Mesangial cell (primary cell): ENCODE results near the gene DEPDC7. TPM values are rescaled to one million over a fixed set of nuclear protein-coding genes. Genes with fewer than 3 reads are reported as not detected.

Source experiments
- total RNA-seq: library from RNA; depleted of rRNA; stranded (reverse); fragments of >200 nt; gene quantifications from 2 replicates; pipeline ENCODE4 v1.2.3, GENCODE V29; 2015

The DEPDC7 gene
- total RNA-seq, result 1.9 and 2.3 TPM in 2 replicates

DNA sequence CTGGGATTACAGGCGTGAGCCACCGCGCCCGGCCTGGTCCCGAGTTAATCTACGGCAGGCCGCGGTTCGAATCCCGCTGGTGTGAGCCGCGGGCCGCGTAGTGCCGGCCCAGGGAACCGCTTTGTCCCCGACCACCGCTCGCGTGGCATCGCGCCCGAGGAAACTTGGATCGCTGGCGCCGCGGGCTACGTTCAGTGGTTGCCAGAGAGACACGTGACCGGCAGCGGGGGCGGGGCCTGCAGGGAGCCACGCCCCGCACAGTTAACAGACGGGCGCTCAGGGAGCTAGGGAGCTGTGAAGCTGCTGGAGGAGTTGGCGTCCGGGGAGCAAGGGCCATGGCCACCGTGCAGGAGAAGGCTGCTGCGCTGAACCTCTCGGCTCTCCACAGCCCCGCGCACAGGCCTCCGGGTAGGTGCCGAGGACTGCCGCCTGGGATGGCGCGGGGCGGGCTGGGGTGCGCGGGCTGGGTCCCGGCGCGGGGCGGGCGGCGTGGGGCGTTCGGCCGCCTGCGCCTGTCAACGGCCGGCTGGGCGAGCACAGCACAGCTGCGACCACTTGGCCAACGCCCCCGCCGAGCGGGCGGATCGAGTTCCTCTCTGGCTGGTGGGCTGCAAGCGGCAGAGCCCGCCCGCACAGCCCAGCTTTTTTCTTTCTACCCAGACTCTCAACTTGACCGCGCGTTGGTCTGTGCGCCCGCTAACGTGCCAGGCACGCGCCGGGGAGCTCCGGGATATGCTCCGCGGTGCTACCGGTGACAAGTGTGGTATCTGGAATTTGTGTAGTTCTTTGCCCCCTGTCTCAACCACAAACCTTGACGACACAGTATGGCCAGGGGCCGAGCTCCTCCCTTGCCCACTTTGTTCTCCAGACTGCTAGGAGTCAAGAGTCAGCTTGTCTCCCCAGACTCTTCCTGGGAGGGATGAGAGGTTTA, at the start of gene DEPDC7:
DEPDC7 (plus strand) TSS at position 258 of the 931 bp plus-strand sequence; CDS start at position 336, 78 bp downstream.

DNA sequence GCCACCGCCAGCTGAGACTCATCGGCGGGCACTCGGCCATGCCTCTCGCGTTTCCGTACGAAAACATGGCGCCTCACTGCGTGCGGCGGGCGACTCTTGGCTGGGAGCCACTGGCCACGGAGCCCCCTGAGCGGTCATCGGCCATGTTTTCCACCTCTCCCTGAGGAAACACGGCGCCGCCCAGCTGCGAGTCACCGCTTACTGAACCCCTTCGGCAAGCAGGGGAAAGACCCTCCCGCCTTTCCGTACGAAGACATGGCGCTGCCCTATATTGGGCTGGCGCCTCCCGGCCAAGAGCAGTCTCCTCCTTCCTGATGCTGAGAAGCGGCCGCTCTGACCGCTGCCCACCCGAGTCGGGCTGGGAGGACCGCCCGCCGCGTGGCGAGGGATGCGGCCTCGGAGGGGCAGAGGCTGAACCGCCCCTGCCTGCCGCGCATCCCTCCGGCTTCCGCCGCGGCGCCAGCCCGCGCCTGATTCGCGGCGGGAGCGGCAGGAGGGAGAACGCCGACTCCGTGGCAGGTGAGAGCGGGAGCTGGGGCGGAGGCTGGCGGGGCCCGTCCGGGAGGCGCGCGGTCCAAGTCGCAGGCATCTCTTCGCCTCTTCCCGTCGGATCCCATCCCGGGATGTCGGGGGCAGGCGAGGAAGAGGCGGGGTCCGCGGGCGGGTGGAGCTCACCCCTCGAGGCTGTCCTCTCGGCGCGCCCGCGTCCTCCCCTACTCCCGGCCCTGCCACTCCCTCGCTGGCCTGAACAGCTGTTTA, 23.8 kb downstream of the DEPDC7 start, which contains the start of gene TCP11L1:
TCP11L1 (plus strand) TSS at position 299 of the 759 bp plus-strand sequence. CDS start 4,202 bp downstream, outside the sequence.

Other genes with a start within 250 kb of the DEPDC7 start
- not detected in 2 replicates for gene CCDC73, start 221.2 kb upstream of the DEPDC7 start, total RNA-seq
- 0.16 and 1.1 TPM in 2 replicates for gene PRRG4, start 186.0 kb upstream of the DEPDC7 start, total RNA-seq
- gene QSER1, start 123.1 kb upstream of the DEPDC7 start, total RNA-seq, result 13.1 and 17.1 TPM in 2 replicates
- 11.6 and 14.3 TPM in 2 replicates for gene TCP11L1, start 23.7 kb downstream of the DEPDC7 start, total RNA-seq
- gene CSTF3, start 145.6 kb downstream of the DEPDC7 start, total RNA-seq, result 11.4 and 16.0 TPM in 2 replicates
- 15.8 and 37.6 TPM in 2 replicates for gene HIPK3, start 241.5 kb downstream of the DEPDC7 start, total RNA-seq